ENCODE data around the gene USP30.

- no peak for TF ChIP-seq CTCF (IDR thresholded peaks at IDR 0.05)
- no peak for TF ChIP-seq EP300 (IDR thresholded peaks at IDR 0.05)
Observed at GRCh38 chr12:109069307-109070271, 17.2 kb downstream of the USP30 start.

Data from suprapubic skin (tissue), 3 donors.